NB4 (cell line): ENCODE results near the gene FCRL2.

Experiments
- DNase-seq: peaks from one replicate; pipeline ENCODE4 v3.0.0; 2010; ENCODE audit warnings: low read depth
- H3K4me3 ChIP-seq: one replicate; pipeline ENCODE4 v1.5.1; 2011; ENCODE audit warnings: mild to moderate bottlenecking, low read depth, low read length, moderate library complexity
- CTCF ChIP-seq: IDR thresholded peaks from one replicate; pipeline ENCODE4 v1.5.1; 2012; ENCODE audit warnings: low read depth, low read length
- MAX ChIP-seq: IDR thresholded peaks from 2 replicates; pipeline ENCODE4 v1.6.1; 2011; ENCODE audit warnings: low read depth, low read length
- MYC ChIP-seq: IDR thresholded peaks from 2 replicates; pipeline ENCODE4 v1.6.1; 2011; ENCODE audit warnings: low read depth, low read length
- POLR2A ChIP-seq: IDR thresholded peaks from 2 replicates; pipeline ENCODE4 v1.6.1; 2011; ENCODE audit warnings: mild to moderate bottlenecking; ENCODE audit not compliant: insufficient read length; ENCODE audit errors: extremely low read depth

The FCRL2 gene

GRCh38 chr1:157700305-157700704 is 76.6 kb downstream of the FCRL2 start:
- TF ChIP-seq CTCF (no peak), MAX (no peak), POLR2A (no peak), MYC (no peak)
- H3K4me3 ChIP-seq = no peak overlapping the region
- DNase-seq = no peak

- no peak overlapping the region for H3K4me3 ChIP-seq
- TF ChIP-seq MAX (no peak), CTCF (no peak), MYC (no peak), POLR2A (no peak)
- no peak for DNase-seq
Measured at GRCh38 chr1:157697781-157698569, 79.0 kb downstream of the FCRL2 start.

- no peak overlapping the region for H3K4me3 ChIP-seq
- TF ChIP-seq POLR2A = no peak
- TF ChIP-seq MYC = no peak
- no peak for TF ChIP-seq MAX
- no peak for TF ChIP-seq CTCF
- DNase-seq = no peak
Measured at GRCh38 chr1:157696966-157697628, 79.8 kb downstream of the FCRL2 start.
